Measurements from ENCODE around the gene EPS8L3. TPM values are rescaled to one million over a fixed set of nuclear protein-coding genes. Genes with fewer than 3 reads are reported as not detected.

Gene EPS8L3
- total and polyA plus RNA-seq, 2 donors (not counting 3 experiments of a cell fraction or from before 2014, with no cell fraction given): not detected

DNA sequence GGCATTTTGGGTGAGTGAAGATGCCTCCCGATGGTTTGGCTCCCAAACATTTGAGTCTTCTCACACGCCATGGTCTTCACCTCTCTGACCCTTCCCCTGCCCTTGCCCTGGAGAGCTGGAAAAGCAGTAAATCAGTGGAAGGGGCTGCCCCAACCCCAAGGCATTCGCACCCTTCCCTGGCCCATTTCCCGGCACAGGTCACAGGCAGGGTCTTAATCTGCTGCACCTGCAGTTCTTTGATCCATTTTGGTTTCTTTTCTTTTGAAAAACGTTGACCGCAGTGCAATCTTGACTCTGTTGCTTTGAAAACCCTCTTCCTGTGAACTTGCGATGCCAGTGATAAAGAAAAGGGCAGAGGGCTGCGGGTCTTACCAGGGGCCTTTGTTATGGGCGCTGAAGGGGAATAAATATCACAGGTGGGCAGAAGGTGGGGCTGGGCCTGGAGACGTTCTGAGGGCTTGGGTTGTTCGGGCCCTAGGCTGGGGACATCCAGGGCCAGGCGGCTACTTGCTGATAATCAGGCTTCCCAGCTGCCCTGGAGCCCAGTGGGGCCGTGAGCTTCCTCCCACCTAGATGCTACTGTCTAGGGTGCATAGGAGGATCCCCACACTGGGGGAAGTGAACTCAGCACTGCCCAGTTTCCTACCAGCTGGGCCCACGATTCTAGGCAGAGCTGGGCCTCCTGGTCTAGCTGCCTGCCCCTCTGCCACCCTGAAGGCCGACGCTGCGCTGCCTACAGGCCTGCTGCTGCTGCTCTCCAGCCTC, 38.6 kb upstream of the EPS8L3 start:
- ChIA-PET CTCF (interaction anchor here (1.1 to 3.7 kb wide), 3 partner anchors 11 to 183 kb away, joined by 4 to 26 read pairs (median 14); partner anchors contain the start of gene AHCYL1), POLR2A (no interaction called here)
- no peak for TF ChIP-seq MYC (IDR thresholded peaks at IDR 0.05; ENCODE audit: low read depth, low read length)
- TF ChIP-seq CTCF (IDR thresholded peaks at IDR 0.05; ENCODE audit: extremely low read depth in 1 of 2, insufficient read depth in 1 of 2, low read depth in 1 of 2, low read length in 2 of 2): no peak
- no peak for TF ChIP-seq POLR2A (IDR thresholded peaks at IDR 0.05; ENCODE audit: low read depth, low read length)
- TF ChIP-seq EZH2 (IDR thresholded peaks at IDR 0.05; ENCODE audit: borderline replicate concordance, low read depth, low read length, severe bottlenecking): no peak
- no peak for TF ChIP-seq FOS (IDR thresholded peaks at IDR 0.05; ENCODE audit: borderline replicate concordance, insufficient read depth, low read length)
- TF ChIP-seq POLR2AphosphoS5 (IDR thresholded peaks at IDR 0.05; ENCODE audit: insufficient read depth, low read depth, low read length): no peak
- no peak for TF ChIP-seq GATA2 (IDR thresholded peaks at IDR 0.05; ENCODE audit: insufficient read depth, insufficient read length, low read depth, low read length)
- TF ChIP-seq, protein P1, sequence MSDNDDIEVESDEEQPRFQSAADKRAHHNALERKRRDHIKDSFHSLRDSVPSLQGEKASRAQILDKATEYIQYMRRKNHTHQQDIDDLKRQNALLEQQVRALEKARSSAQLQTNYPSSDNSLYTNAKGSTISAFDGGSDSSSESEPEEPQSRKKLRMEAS (IDR thresholded peaks at IDR 0.05; ENCODE audit: insufficient read depth, insufficient read length): no peak
- TF ChIP-seq JUN (IDR thresholded peaks at IDR 0.05; ENCODE audit: borderline replicate concordance, insufficient read depth, insufficient read length, low read depth): no peak
- intact Hi-C loops (cut with micrococcal nuclease): no loop called here
- Histone ChIP-seq H3K27ac (ENCODE audit: insufficient read depth, low read depth, low read length) (no peak overlapping the region), H4K20me1 (replicated peaks; ENCODE audit: control insufficient read depth, extremely low read depth, insufficient read depth, low read length) (no peaks in the 10 kb centered on the region), H3K36me3 (ENCODE audit: control insufficient read depth in 2 of 2, extremely low read depth in 1 of 2, insufficient read depth in 2 of 2, low read length in 2 of 2) (no peaks in the 10 kb centered on the region), H3K4me2 (ENCODE audit: insufficient read depth, low read length) (no peak overlapping the region), H2AFZ (ENCODE audit: low read depth, low read length) (no peak overlapping the region), H3K27me3 (ENCODE audit: control insufficient read depth in 2 of 2, insufficient read depth in 2 of 2, low read length in 2 of 2) (no peaks in the 10 kb centered on the region), H3K4me3 (replicated peaks in 1 of 3; ENCODE audit: insufficient read depth in 1 of 3, low read depth in 1 of 3, low read length in 3 of 3) (no peak overlapping the region), H3K79me2 (ENCODE audit: control insufficient read depth, insufficient read depth, low read length) (no peaks in the 10 kb centered on the region), H3K9ac (replicated peaks; ENCODE audit: extremely low read depth, insufficient read depth, low read length) (no peak overlapping the region), H3K4me1 (ENCODE audit: control insufficient read depth, extremely low read depth, insufficient read depth, low read length) (no peaks in the 10 kb centered on the region), H3K9me3 (replicated peaks; ENCODE audit: control insufficient read depth, insufficient read depth, low read length) (no peaks in the 10 kb centered on the region), H3K9me1 (replicated peaks; ENCODE audit: control insufficient read depth, extremely low read depth, insufficient read depth, low read length) (no peaks in the 10 kb centered on the region)
- FAIRE-seq (no peak), DNase-seq (ENCODE audit: low read depth, low spot score) (no peak)
- no TSS peak for BruUV-seq (replicated peaks)
- dilution Hi-C loops (cut with MboI; ENCODE audit: extremely low pct_ligation_motif_present, low sequenced_read_pairs): no loop called here

Measured in endothelial cell of umbilical vein (primary cell).